T follicular helper cell (primary cell): ENCODE results near the gene UGT2B15.
"Not testable (repeated sequence)": the region's sequence is repeated elsewhere in the genome, so short reads cannot be mapped to it uniquely, and the experiment has no call there.

Experiments used
- DNase-seq: peaks from one replicate; pipeline ENCODE4 v3.0.0-alpha.2; 2020; ENCODE audit warnings: low read depth

Gene UGT2B15

GRCh38 chr4:68655764-68656444 lies 14.5 kb downstream of the UGT2B15 start:
- no peak for DNase-seq

DNA sequence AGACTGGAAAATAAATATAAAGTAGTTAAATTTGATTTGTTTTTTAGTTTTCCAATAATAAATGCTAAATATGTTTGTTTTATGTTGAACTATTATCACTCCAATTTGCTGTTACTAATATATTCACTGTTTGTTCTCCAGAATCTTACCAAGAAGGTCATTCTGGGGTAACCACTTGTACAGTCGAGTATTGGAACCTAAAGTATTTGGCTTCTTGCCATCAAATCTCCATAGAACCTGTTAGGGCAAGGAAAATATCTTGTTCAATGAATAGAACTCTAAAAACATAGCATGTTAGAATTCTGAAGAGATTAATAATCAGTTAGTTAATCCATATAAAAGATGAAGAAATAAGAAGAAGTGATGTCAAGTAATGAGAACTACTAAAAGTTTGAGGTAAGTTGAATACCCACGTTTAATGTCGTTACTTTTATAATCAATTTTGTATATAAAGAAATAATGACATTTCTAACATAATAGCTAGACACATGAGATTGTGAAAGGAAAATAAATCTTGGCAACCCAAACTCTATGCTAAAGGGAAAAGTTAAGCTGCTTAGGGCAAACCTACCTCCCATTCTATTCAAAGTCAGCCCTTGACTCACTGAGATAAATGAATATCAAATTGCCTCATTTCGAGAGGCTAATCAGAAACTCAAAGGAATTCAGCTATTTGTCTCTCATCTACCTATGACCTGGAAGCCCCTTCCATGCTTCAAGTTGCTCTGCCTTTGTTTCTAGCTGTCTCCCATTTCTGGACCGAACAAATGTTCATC lies 15.3 kb downstream of the UGT2B15 start:
- no peak for DNase-seq

DNA sequence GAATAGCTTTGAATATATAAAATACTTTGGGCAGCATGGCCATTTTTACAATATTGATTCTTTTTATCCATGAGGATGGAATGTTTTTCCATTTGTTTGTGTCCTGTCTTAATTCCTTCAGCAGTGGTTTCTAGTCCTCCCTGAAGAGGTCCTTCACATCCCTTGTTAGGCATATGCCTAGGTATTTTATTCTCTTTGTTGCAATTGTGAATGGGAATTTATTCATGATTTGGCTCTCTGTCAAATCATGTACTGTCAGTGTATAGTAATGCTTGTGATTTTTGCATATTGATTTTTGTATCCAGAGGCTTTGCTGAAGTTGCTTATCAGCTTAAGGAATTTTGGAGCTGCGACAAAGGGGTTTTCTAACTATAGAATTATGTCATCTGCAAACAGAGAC lies 18.5 kb downstream of the UGT2B15 start:
- no peak for DNase-seq

DNA sequence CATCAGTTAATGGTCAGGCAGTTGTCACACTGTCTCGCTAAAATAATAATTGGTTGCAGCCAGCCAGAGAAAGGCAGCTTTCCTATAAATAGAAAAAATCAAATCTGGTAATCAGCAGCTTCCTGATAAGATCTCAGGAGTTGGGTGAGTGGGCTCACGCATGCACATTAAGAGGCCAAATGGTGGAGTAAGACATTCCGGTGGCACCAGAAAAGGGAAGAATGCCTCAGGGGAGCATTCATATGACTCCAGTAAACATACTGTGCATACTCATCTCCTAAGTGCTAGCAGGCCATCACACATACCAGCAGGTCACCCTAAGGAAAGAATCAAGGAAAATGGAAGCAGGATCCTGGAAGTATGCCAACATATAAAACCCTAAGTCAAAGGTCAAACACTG lies 40.1 kb downstream of the UGT2B15 start:
- DNase-seq, result no peak

DNA sequence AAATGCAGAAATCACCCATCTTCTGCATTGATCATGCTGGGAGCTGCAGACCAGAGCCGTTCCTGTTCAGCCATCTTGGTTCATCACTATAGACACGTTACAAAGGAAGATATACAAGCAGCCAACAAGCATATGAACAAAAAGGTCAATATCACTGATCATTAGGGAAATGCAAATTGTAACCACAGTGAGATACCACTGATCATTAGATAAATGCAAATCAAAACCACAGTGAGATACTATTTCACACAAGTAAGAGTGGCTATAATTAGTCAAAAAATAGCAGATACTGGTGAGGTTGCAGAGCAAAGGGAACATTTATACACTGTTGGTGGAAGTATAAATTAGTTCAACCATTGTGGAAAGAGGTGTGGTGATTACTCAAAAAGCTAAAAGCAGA lies 47.7 kb downstream of the UGT2B15 start:
- DNase-seq, result not testable (repeated sequence)

- no peak for DNase-seq
These were observed 53.3 kb downstream of the UGT2B15 start for GRCh38 chr4:68617003-68617698.

GRCh38 chr4:68615699-68616422 lies 54.6 kb downstream of the UGT2B15 start:
- DNase-seq, result no peak

DNA sequence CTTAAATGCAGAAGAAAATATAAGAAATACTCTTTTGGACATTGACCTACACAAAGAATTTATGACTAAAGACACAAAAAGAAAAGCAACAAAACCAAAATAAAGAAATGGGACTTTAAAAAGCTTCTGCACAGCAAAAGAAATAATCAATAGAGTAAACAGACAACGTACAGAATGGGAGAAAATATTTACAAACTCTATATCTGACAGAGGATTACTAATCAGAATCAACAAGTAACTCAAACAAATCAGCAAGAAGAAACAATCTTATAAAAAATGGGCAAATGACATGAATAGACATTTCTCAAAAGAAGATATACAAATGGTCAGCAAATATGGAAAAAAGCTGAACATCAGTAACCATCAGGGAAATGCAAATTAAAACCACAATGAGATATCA lies 56.7 kb downstream of the UGT2B15 start:
- no peak for DNase-seq

DNA sequence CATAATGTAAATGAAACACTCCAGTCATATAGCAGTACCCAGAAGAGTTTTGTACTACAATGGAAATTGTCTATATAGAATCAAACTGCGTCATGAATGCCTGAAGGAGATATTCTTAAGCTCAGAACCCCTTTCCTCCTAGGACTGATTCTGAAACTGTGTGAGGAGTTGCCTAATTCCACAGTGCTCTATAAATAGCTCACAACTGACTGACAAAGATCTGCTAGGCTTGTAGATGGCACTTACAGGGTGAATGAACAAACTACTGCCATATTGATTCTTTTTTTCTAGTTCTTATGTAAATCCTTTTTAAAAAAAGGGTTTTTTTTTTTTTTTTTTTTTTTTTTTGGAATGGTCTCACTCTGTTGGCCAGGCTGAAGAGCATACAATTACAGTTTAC lies 64.2 kb downstream of the UGT2B15 start:
- no peak for DNase-seq

GRCh38 chr4:68599150-68599549 lies 71.3 kb downstream of the UGT2B15 start:
- DNase-seq, result no peak

DNA sequence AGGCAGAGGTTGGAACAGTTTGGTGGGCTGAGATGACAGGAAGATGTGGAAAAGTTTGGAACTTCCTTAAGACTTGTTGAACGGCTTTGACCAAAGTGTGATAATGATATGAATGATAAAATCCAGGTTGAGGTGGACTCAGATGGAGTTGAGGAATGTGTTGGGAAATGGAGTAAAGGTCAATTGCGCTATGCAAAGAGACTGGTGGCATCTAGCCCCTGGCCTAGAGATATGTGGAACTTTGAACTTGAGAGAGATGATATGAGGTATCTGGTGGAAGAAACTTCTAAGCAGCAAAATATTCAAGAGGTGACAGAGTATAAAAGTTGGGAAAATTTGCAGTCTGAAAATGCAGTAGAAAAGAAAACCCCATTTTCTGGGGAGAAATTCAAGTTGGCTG lies 73.0 kb downstream of the UGT2B15 start:
- DNase-seq, result no peak
